HG02852 (cell line): ENCODE measurements around the gene DDX18.

ENCODE experiments used
- ATAC-seq: cut with Tn5 transposase; IDR thresholded peaks from one replicate; pipeline ENCODE4 v1.9.1; 2021; ENCODE audit warnings: mild to moderate bottlenecking, moderate library complexity; ENCODE audit not compliant: unreplicated experiment

Gene DDX18

GRCh38 chr2:117833911-117834310 is 19.4 kb downstream of the DDX18 start:
- peak; percentile 44 for ATAC-seq

GRCh38 chr2:117834992-117835391 is 20.5 kb downstream of the DDX18 start:
- ATAC-seq = no peak

DNA sequence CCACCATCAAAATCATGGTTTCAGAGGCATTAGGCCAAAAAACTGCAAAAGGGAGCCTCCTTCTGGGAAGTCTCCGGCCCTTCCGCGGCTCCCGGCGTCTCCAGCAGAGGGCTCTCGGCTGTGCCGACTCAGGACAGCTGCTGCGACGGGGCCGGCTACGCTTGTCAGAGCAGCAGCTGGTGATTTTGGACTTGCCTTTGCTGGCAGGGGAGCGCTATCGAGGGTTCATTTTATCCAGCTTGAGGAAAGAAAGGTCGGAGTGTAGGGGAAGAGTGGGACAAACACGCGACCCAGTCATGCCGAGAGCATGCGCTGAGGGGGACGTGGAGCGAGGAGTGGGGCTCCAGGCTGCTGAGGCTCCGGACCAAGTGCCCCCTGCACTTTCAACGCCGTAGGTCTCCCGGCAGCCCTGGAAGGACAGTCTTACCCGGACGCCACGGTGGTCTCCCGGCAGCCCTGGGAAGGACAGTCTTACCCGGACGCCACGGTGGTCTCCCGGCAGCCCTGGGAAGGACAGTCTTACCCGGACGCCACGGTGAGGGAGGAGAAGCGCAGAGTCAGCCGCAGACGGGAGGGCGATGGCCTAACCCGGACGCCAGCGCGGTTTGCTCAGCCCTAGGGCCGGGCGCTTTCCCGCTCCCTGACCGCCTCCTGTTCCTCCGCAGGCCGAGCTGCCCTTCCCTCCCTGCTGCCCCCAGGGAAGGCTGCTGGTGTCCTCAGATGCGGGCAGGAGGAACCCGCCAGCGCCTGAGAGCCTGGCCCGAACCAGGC is 21.7 kb downstream of the DDX18 start:
- peak; percentile 91 for ATAC-seq

DNA sequence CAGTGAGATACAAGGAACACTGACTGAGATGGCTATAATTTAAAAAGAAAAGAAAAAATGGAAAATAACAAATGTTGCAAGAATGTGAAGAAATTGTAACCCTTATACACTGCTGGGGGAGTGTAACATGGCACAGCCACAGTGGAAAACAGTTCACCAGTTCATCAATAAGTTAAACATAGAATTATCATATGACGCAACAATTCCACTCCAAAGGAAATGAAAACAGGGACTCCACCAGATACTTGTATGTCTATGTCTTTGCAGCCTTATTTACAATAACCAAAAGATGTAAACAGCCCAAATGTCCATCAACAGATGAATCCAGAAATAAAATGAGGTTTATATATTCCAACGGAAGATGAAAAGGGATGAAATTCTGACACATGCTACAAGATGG is 30.8 kb downstream of the DDX18 start:
- ATAC-seq = no peak

- no peak for ATAC-seq
These were observed 35.5 kb downstream of the DDX18 start for GRCh38 chr2:117850015-117850414.

- no peak for ATAC-seq
These were observed 36.0 kb downstream of the DDX18 start for GRCh38 chr2:117850461-117850860.

- no peak for ATAC-seq
These were observed 37.5 kb downstream of the DDX18 start for GRCh38 chr2:117851969-117852368.

GRCh38 chr2:117853316-117853715 is 38.8 kb downstream of the DDX18 start:
- ATAC-seq = no peak

- ATAC-seq = no peak
These were observed 39.4 kb downstream of the DDX18 start for GRCh38 chr2:117853873-117854272.

DNA sequence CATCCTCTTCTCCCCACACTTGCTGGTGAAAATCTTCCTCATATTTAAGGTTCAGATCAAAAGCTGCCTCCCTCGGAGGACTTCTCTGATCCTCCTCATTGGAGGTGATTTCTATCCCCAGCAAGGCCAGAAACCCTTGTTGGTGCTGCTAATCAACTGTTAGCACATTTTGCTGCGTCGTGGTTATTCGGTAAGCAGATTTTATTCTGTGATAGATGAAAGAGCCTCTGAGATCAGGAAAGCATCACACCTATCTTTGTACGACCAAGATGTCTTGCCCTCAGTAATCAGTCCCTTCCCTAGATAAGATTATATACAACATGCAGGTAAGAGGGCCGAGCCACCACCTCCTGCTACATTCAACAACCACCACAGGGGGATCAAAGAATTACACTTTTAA is 40.1 kb downstream of the DDX18 start:
- no peak for ATAC-seq

DNA sequence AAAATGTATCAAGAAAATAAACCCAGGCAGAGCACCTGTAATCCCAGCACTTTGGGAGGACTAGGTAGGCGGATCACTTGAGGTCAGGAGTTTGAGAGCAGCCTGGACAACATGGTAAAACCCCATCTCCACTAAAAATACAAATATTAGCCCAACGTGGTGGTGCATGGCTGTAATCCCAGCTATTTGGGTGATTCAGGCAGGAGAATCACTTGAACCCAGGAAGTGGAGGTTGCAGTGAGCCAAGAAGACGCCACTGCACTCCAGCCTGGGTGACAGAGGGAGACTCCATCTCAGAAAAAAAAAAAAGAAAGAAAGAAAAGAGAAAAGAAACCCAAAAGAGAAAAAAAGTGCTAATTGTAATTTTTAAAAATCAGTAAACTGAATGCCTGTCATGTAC is 41.4 kb downstream of the DDX18 start:
- ATAC-seq = no peak

- no peak for ATAC-seq
These were observed 42.1 kb downstream of the DDX18 start for GRCh38 chr2:117856415-117857210.

DNA sequence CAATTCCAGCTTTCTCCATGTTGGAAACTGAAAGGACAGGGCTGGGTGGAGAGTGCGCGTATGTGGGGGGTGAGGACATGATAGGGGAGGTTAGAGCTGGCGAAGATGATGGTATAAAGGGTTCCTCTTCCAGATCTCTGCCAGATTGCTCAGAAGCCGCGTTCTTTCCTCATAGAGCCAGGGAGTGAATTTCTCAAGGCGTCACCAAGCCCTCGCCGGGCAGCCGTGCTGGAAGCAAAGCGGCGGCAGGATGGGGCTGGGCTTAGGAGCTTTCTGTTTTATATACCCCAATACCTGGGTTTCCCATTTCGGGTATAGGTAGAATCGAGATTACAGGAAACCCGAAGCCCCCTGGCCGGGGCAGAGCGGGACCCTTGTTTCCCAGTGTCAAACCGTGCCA is 43.8 kb downstream of the DDX18 start:
- ATAC-seq = no peak

- no peak for ATAC-seq
These were observed 44.5 kb downstream of the DDX18 start for GRCh38 chr2:117858892-117859531.

- no peak for ATAC-seq
These were observed 45.0 kb downstream of the DDX18 start for GRCh38 chr2:117859532-117859911.

DNA sequence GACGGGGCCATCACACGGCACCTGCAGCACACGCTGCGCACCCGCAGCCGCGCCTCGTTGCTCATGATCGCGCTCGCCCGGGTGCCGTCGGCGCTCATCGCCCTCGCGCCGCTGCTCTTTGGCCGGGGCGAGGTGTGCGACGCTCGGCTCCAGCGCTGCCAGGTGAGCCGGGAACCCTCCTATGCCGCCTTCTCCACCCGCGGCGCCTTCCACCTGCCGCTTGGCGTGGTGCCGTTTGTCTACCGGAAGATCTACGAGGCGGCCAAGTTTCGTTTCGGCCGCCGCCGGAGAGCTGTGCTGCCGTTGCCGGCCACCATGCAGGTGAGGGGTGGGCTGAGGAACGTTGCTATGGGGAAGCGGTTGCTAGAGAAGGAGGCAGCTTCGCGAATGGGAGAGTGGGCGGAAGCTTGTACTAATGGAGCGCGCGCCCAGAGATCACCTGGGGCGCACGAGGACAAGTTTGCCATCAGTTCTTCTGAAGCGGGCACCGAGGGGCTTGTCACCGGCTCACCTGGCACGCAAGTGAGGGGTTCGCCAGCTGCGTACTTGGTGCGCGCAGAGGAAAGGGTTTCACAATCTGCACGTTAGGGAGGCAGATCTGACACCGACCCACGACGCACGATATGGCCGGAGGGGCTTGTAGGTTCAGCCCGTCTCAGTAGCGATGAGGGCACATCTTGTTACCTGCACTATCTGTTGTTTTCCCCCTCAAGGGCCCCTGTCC is 45.6 kb downstream of the DDX18 start:
- ATAC-seq = no peak

GRCh38 chr2:117862459-117862858 is 48.0 kb downstream of the DDX18 start:
- no peak for ATAC-seq

- no peak for ATAC-seq
These were observed 61.3 kb downstream of the DDX18 start for GRCh38 chr2:117875786-117876185.

- ATAC-seq = no peak
These were observed 64.5 kb downstream of the DDX18 start for GRCh38 chr2:117879003-117879402.
